SIG-M5 (cell line): Measurements from ENCODE around the gene DENND2A.

ENCODE experiments used
- DNase-seq: peaks from one replicate; lab custom pipeline; 2025; lab: John Stamatoyannopoulos, UW

DENND2A gene

GRCh38 chr7:140619176-140619575, 21.4 kb downstream of the DENND2A start:
- no peak for DNase-seq

GRCh38 chr7:140618306-140618705, 22.3 kb downstream of the DENND2A start:
- DNase-seq, result no peak

- no peak for DNase-seq
Measured at GRCh38 chr7:140617081-140617480, 23.5 kb downstream of the DENND2A start.

GRCh38 chr7:140616328-140616727, 24.3 kb downstream of the DENND2A start:
- no peak for DNase-seq

GRCh38 chr7:140611641-140612040, 29.0 kb downstream of the DENND2A start:
- DNase-seq, result no peak

- DNase-seq, result no peak
Measured at GRCh38 chr7:140610204-140611165, 30.1 kb downstream of the DENND2A start.

- no peak for DNase-seq
Measured at GRCh38 chr7:140609646-140610045, 31.0 kb downstream of the DENND2A start.

GRCh38 chr7:140607441-140607989, 33.1 kb downstream of the DENND2A start:
- no peak for DNase-seq

- DNase-seq, result no peak
Measured at GRCh38 chr7:140605337-140605736, 35.3 kb downstream of the DENND2A start.

- no peak for DNase-seq
Measured at GRCh38 chr7:140604760-140605159, 35.9 kb downstream of the DENND2A start.

GRCh38 chr7:140604076-140604475, 36.5 kb downstream of the DENND2A start:
- DNase-seq, result no peak

GRCh38 chr7:140601566-140602174, 38.9 kb downstream of the DENND2A start:
- no peak for DNase-seq

GRCh38 chr7:140600341-140600740, 40.3 kb downstream of the DENND2A start:
- DNase-seq, result no peak

GRCh38 chr7:140597428-140597949, 43.1 kb downstream of the DENND2A start:
- no peak for DNase-seq

- no peak for DNase-seq
Measured at GRCh38 chr7:140596519-140597427, 43.8 kb downstream of the DENND2A start.

- DNase-seq, result no peak
Measured at GRCh38 chr7:140595468-140596092, 45.0 kb downstream of the DENND2A start.

GRCh38 chr7:140594131-140594691, 46.4 kb downstream of the DENND2A start:
- no peak for DNase-seq

GRCh38 chr7:140593672-140593982, 47.0 kb downstream of the DENND2A start:
- DNase-seq, result no peak

GRCh38 chr7:140592964-140593671, 47.5 kb downstream of the DENND2A start:
- DNase-seq, result no peak

GRCh38 chr7:140591180-140591902, 49.3 kb downstream of the DENND2A start:
- no peak for DNase-seq
